Measurements from ENCODE around the gene PUM2.
"Not testable (repeated sequence)": the region's sequence is repeated elsewhere in the genome, so short reads cannot be mapped to it uniquely, and the experiment has no call there.

Gene PUM2

DNA sequence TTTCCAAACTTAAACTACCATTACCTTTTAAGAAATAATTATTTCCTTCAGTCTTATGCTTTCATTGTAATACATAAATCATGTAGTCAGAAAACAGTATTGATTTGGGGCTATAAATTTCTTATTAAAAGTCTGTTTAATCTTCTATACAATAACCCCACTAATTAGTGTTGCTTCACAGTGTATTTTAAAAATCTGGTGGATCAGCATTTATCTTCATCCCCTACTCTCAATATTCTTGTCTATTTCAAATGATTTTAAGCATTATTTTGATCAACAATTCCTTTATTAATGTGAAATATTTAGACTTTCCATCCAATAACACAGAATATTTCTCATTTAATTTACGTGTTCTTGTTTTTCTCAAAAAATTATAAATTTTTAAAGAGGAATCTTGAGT is 93.2 kb downstream of the PUM2 start:
- H3K4me1 Mint-ChIP-seq (ENCODE audit: low read depth), result no peaks in the 10 kb centered on the region
- peaks cover 3% of the 10 kb centered on the region for H3K36me3 Mint-ChIP-seq
- H3K9me3 Mint-ChIP-seq (ENCODE audit: low read depth), result no peaks in the 10 kb centered on the region
- no peak overlapping the region for H3K4me3 Mint-ChIP-seq
- no peaks in the 10 kb centered on the region for H3K27me3 Mint-ChIP-seq
- H3K27ac Mint-ChIP-seq, result no peak overlapping the region

DNA sequence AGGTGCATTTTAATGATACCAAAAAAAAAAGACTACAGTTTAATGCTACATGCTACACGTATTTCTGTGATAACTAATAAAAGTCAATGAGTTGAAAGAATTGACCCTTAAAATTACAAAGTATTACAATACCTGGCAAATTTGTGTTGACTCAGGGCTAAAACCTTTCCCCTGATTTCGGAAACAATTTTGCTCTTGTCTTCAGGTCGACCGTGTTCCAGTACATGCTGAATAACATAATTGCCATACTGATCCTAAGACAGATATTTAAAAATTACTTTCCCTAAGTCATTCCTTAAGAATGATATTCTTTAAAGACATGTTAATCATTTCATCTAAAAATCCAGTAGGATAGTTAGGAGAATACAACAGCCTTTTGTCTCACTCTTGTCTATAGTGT is 95.9 kb downstream of the PUM2 start:
- Mint-ChIP-seq H3K9me3 (ENCODE audit: low read depth) (no peaks in the 10 kb centered on the region), H3K4me1 (ENCODE audit: low read depth) (no peaks in the 10 kb centered on the region), H3K27ac (no peak overlapping the region), H3K36me3 (peaks cover 7% of the 10 kb centered on the region), H3K4me3 (no peak overlapping the region), H3K27me3 (no peaks in the 10 kb centered on the region)

DNA sequence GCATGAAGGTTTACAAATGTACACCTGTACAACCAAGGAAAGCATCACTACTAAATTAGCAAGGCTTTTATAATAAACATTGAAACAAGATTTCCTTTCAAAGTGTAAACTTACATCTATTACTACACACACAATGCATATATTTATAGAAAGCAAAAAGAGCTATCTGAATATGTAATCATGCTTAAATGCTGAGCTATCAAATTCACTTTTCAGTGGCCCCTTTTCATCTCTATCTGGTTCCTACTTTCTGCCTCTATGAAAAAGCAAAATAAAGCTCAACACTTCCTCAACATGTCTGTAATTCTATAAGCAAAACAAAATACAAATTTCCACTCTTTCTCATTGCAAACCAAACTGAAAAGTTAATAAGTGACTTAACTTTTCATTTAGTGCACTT is 100.2 kb downstream of the PUM2 start:
- H3K27me3 Mint-ChIP-seq, result no peaks in the 10 kb centered on the region
- H3K9me3 Mint-ChIP-seq (ENCODE audit: low read depth), result no peaks in the 10 kb centered on the region
- H3K27ac Mint-ChIP-seq, result no peak overlapping the region
- H3K4me1 Mint-ChIP-seq (ENCODE audit: low read depth), result no peaks in the 10 kb centered on the region
- no peak overlapping the region for H3K4me3 Mint-ChIP-seq
- peaks cover 15% of the 10 kb centered on the region for H3K36me3 Mint-ChIP-seq

DNA sequence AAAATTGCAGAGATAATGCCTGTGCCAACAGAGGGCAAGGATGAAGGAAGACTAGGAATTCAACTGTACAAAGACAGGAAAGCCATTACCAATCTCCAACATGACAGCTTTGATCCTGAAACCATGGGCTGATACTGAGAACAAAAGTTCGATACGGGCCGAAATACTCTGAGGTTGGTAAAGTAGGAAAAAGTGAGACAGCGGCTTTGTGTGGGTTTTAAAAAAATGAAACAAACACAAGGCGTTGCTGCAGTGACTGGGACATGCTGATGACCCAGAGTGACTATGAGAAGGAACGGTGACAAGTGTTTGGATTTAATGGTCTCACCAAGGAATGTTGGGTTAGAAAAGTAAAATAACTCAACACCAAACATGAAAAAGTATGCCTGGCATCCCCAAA is 101.5 kb downstream of the PUM2 start:
- Mint-ChIP-seq H3K36me3 (peaks cover 15% of the 10 kb centered on the region), H3K27ac (peak overlapping the region; percentile 54)

DNA sequence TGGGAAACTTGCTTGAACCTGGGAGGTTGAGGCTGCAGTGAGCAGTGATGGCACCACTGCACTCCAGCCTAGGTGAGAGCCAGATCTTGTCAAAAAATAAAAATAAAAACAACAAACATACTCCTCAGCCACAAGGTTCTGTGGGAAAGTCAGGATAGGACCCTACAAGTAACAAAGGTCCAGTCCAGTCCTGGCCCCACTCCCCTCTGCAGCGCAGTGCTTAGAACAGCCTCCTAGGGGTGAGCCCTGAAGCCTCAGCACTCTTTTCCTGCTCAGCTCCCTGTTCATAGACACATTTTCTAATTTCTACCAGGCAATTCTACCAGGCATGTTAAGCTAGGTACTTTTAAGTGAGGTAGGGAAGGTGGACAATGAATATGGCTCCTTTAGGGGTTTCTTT is 103.6 kb downstream of the PUM2 start:
- Mint-ChIP-seq H3K27me3 (no peaks in the 10 kb centered on the region), H3K27ac (peak overlapping the region; percentile 23), H3K4me3 (no peak overlapping the region), H3K9me3 (ENCODE audit: low read depth) (no peaks in the 10 kb centered on the region), H3K4me1 (ENCODE audit: low read depth) (peaks cover under 1% of the 10 kb centered on the region), H3K36me3 (peaks cover 15% of the 10 kb centered on the region)

More for the DNA sequence above, 101.5 kb downstream of the PUM2 start:
- Mint-ChIP-seq H3K9me3 (ENCODE audit: low read depth) (no peaks in the 10 kb centered on the region), H3K4me1 (ENCODE audit: low read depth) (no peaks in the 10 kb centered on the region), H3K4me3 (no peak overlapping the region), H3K27me3 (no peaks in the 10 kb centered on the region)

DNA sequence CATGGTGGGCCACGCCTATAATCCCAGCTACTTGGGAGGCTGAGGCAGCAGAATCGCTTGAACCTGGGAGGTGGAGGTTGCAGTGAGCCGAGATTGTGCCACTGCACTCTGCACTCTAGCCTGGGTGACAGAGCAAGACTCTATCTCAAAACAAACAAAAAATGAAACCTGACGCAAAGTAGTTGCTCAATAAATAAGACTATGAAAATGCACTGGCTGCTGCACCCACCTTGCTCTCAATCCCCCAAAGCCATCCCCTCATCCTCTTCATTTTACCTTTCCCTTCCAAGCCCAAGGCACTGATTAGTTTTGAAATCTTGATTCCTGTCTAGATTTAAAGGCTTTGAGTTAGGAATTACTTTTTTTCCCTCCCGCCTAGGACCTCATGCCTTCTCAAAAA is 107.0 kb downstream of the PUM2 start:
- not testable (repeated sequence) for H3K4me3 Mint-ChIP-seq; H3K4me1 Mint-ChIP-seq (ENCODE audit: low read depth); H3K9me3 Mint-ChIP-seq (ENCODE audit: low read depth); H3K36me3 Mint-ChIP-seq; H3K27me3 Mint-ChIP-seq
- peak overlapping the region; percentile 25 for H3K27ac Mint-ChIP-seq

DNA sequence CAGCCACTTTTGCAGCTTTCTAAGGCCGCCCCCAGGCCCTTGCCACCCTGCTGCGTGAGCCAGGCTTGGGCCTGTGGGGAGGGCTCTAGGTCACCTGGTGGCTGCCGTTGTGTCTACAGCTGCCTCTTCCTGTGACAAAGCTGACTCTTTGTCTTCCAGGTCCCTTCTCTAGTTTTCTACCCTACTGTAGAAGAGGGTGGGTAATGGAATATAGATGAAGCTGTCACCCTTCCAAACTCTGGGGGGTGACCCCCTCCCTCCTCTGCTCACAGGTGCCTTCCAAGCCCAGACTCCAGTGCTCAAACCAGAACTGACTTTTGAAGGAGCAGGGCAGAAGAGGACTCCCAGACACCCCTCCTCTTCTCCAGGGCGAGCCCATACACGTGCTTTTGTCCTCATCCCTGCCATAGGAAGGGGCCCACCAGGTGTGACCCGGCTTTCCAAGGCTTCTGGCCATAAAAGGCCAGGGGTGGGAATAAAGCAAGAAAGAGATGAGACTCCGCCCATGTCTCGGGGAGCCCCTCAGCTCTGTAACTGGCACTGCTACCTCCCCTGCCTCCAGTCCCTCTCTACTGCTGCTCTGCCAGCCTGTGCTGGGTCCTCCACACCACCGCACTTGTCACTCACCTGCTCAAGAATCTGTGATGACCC is 107.8 kb downstream of the PUM2 start:
- no peak overlapping the region for H3K4me3 Mint-ChIP-seq
- H3K4me1 Mint-ChIP-seq (ENCODE audit: low read depth), result peaks cover 8% of the 10 kb centered on the region
- H3K27ac Mint-ChIP-seq, result peak overlapping the region; percentile 56
- H3K27me3 Mint-ChIP-seq, result no peaks in the 10 kb centered on the region
- H3K9me3 Mint-ChIP-seq (ENCODE audit: low read depth), result no peaks in the 10 kb centered on the region
- H3K36me3 Mint-ChIP-seq, result no peaks in the 10 kb centered on the region

DNA sequence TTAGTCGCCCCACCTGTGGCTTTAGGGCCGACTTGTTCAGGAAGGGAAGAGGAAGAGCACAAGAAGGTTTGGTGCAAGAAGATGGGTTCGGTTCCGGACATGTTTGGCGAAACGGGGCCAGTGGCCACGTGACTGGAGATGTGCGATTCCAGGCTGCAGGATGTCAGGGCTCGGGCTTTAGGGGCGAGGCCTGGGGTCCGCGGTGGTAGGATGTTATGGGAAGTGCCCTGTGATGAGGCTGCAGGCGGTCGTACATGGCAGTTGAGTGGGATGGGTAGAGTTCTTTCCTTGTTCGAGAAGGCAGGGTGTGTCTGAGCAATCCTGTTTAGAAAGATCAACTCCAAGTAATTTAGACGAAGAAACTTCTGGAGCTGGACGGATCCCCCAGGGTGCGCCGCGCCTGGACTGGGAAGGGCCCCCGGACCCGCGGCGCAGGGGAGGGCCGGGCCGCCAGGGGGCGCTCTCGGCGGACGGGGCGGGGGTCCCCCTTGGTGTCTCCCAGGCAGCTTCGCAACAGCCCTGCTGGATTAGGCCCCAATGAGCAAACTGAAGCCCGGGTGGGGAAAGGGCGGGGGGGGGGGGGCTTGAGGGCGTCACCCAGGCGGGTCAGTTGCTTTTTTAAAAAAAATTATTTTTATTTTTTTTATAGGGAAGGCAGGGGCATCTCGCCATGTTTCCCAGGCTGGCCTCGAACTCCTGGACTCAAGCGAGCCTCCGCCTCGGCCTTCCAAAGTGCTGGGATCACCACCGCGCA is 108.5 kb downstream of the PUM2 start:
- Mint-ChIP-seq H3K9me3 (ENCODE audit: low read depth) (no peaks in the 10 kb centered on the region), H3K4me3 (peak overlapping the region; percentile 53), H3K36me3 (no peaks in the 10 kb centered on the region), H3K4me1 (ENCODE audit: low read depth) (peaks cover 8% of the 10 kb centered on the region), H3K27me3 (no peaks in the 10 kb centered on the region), H3K27ac (no peak overlapping the region)

DNA sequence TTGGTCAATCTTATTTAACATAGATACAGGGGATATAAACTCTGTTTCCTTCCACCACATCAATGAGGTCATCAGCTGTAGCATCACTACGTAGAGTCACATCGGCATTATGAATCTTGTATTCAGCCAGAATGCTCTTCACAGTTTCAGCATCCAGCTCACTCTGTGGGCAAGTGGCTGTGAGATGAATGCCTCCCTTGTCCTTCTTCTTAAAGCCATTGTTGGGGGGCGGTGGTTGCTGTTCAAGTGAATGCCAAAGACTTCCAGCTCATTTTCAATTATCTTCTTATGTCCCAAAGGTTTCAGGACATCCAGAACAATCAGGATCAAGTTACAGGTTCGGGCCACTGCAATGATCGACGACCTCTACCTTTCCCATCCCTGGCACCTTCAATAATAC is 110.4 kb downstream of the PUM2 start:
- not testable (repeated sequence) for H3K27ac Mint-ChIP-seq; H3K36me3 Mint-ChIP-seq; H3K9me3 Mint-ChIP-seq (ENCODE audit: low read depth); H3K4me1 Mint-ChIP-seq (ENCODE audit: low read depth); H3K27me3 Mint-ChIP-seq; H3K4me3 Mint-ChIP-seq

DNA sequence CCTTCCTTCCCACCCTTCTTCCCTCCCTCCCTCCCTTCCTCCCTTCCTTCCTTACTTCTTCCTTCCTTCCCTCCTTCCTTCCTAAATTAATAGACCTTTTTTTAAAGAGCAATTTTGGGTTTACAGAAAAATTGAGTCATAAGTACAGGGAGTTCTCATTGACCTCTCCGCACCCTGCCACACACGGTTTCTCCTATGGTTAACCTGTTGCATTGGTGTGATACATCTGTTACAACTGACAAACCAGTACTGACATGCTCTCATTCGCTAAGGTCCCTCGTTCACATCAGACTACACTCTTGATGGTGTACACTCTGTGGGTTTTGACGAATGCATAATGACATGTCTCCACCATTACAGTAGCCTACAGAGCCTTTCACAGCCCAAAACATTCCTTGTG is 114.1 kb downstream of the PUM2 start:
- Mint-ChIP-seq H3K36me3 (no peaks in the 10 kb centered on the region), H3K27ac (no peak overlapping the region), H3K9me3 (ENCODE audit: low read depth) (no peaks in the 10 kb centered on the region), H3K4me3 (no peak overlapping the region), H3K27me3 (peaks cover 11% of the 10 kb centered on the region), H3K4me1 (ENCODE audit: low read depth) (peaks cover 2% of the 10 kb centered on the region)

DNA sequence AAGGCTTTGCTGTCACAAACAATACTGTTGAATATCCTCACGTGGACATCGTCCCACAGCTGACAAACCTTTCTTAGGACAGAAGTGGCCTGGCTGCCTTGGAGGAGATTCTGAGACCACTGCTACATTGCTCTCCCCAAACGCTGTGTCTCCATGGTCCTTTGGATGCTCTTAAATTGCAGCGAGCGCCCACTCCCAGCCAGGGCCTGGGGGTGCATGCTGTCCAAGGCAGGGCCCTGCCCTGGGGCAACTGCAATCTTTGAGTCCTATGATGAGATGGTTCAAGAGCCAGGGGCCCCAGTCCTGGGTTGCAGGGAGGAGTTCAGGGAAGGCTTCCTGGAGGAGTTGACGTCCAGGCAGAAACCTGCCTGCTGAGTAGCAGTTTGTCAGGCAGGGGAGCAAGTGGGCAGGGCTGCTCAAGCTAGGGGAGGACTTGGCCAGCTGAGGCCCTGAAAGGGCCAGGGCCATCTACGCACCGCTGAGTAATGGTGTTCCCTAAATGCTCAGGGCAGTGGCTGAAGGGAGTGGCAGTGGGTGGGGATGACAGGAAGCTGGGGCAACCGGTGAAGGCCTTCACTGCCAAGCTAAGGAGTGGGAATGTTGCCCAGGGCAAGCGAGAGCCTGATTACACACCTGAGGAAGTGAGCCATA is 114.9 kb downstream of the PUM2 start:
- no peak overlapping the region for H3K27ac Mint-ChIP-seq
- H3K4me1 Mint-ChIP-seq (ENCODE audit: low read depth), result no peaks in the 10 kb centered on the region
- peaks cover 3% of the 10 kb centered on the region for H3K36me3 Mint-ChIP-seq
- peaks cover 13% of the 10 kb centered on the region for H3K27me3 Mint-ChIP-seq
- no peaks in the 10 kb centered on the region for H3K9me3 Mint-ChIP-seq (ENCODE audit: low read depth)
- no peak overlapping the region for H3K4me3 Mint-ChIP-seq

DNA sequence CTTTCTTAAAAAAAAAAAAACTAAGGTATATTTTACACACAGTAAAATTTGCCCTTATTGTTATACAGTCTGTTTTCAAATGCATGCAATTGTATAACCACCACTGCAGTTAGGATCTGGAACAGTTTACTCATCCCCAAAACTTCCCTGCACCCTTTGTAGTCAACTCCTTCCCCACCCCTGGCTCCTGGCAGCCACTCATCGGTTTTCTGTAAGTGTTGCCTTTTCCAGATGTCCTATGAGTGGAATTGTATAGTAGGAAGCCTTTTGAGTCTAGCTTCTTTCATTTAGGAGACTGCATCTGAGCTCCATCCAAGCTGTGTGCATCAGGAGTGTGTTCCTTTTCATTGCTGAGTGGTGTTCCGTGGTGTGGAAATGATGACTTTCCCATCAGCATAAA is 116.0 kb downstream of the PUM2 start:
- not testable (repeated sequence) for H3K4me3 Mint-ChIP-seq; H3K4me1 Mint-ChIP-seq (ENCODE audit: low read depth); H3K27ac Mint-ChIP-seq; H3K9me3 Mint-ChIP-seq (ENCODE audit: low read depth); H3K36me3 Mint-ChIP-seq
- peaks cover 13% of the 10 kb centered on the region for H3K27me3 Mint-ChIP-seq

DNA sequence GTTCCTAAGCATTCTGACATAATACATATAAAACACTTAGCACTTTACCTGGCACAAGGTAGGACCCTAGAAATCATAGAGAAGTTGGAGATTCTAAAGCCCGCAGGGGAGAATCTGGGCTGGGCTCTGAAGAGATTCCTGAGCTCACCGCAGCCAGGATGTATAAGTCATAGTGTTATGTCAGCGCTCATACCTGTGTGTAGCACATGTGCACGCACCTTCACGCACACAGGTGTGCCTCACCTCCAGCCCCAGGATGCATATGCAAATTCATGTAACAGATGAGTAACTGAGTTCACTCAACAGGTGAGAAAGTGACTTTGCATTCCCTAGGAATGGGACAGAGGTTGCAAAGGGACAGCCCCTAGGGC is 117.8 kb downstream of the PUM2 start:
- H3K36me3 Mint-ChIP-seq, result peaks cover 3% of the 10 kb centered on the region
- H3K27ac Mint-ChIP-seq, result no peak overlapping the region
- no peaks in the 10 kb centered on the region for H3K9me3 Mint-ChIP-seq (ENCODE audit: low read depth)
- no peak overlapping the region for H3K4me3 Mint-ChIP-seq
- no peaks in the 10 kb centered on the region for H3K4me1 Mint-ChIP-seq (ENCODE audit: low read depth)
- peaks cover 17% of the 10 kb centered on the region for H3K27me3 Mint-ChIP-seq

DNA sequence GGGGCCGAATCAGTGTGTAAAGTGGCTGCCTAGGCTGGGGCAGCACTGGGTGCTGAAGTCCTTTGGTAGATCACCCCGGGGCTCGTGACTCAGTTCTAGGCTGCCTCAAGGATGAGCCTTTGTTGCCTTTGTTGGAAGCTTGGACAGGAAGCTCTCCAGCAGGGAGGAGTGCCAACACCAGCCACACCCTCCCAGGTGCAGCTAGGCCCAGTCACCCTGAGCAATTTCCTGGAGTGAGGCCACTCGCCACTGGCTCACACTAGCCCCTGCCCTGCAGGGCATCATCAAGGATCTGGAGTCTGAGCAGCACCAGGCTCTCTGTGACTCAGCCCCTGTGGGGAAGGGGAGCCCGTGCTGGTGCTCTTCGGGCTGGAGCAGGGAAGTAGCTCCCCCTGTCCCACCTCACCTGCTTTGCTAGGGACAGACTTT is 119.0 kb downstream of the PUM2 start:
- Mint-ChIP-seq H3K4me3 (no peak overlapping the region), H3K4me1 (ENCODE audit: low read depth) (no peaks in the 10 kb centered on the region), H3K36me3 (peaks cover 3% of the 10 kb centered on the region), H3K9me3 (ENCODE audit: low read depth) (no peaks in the 10 kb centered on the region), H3K27ac (no peak overlapping the region), H3K27me3 (peaks cover 22% of the 10 kb centered on the region)

DNA sequence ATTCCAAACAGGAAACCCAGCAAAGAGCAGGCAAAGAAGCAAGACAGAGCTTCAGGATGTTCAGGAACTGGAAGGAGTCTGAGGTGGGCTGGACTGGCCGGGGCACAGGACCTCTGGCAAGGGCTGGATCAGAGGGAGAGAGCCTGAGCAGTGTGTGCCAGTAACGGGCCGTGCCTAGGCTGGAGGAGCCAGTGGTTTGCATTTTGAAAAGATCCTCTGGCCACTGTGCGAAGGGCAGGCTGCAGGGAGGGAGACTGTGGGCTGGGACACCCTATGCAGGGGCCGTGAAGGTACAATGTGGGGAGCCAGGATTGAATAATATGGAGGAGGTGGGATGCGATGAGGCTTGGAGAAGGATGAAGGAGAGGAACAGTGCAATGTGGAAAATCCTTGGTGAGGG is 119.5 kb downstream of the PUM2 start:
- peaks cover 3% of the 10 kb centered on the region for H3K36me3 Mint-ChIP-seq
- peaks cover 20% of the 10 kb centered on the region for H3K27me3 Mint-ChIP-seq
- H3K9me3 Mint-ChIP-seq (ENCODE audit: low read depth), result no peaks in the 10 kb centered on the region
- no peak overlapping the region for H3K27ac Mint-ChIP-seq
- H3K4me1 Mint-ChIP-seq (ENCODE audit: low read depth), result peaks cover under 1% of the 10 kb centered on the region
- no peak overlapping the region for H3K4me3 Mint-ChIP-seq

DNA sequence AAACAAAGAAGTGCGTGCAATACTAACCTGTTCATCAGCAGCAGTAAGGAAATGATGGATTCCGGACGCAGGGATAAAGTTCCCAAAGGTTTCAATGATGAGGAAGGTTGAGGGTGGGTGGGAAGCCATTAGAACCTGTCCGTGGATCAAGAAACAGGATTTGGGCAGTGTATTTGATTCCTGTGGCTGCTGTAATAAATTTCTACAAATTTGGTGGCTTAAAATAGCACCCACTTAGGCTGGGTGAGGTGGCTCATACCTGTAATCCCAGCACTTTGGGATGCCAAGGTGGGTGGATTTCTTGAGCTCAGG is 120.6 kb downstream of the PUM2 start:
- Mint-ChIP-seq H3K36me3 (peaks cover 3% of the 10 kb centered on the region), H3K27me3 (peaks cover 18% of the 10 kb centered on the region), H3K27ac (no peak overlapping the region), H3K9me3 (ENCODE audit: low read depth) (no peaks in the 10 kb centered on the region), H3K4me1 (ENCODE audit: low read depth) (peaks cover 4% of the 10 kb centered on the region), H3K4me3 (no peak overlapping the region)

Data from activated naive CD8-positive, alpha-beta T cell (primary cell).